Osteocyte (in vitro differentiated cells): ENCODE data around the gene FAM186B. TPM values are rescaled to one million over a fixed set of nuclear protein-coding genes. Genes with fewer than 3 reads are reported as not detected.

Experiments used
- DNase-seq: peaks from one replicate; pipeline ENCODE4 v3.0.0; 2021; ENCODE audit warnings: mixed read lengths; ENCODE audit not compliant: unreplicated experiment; ENCODE audit errors: extremely low spot score
- H3K27ac Mint-ChIP-seq: one replicate; pipeline ENCODE4 v1.8.0; 2021; ENCODE audit warnings: mild to moderate bottlenecking, mixed read lengths; ENCODE audit not compliant: unreplicated experiment
- H3K27me3 Mint-ChIP-seq: one replicate; pipeline ENCODE4 v1.8.0; 2021; ENCODE audit warnings: mixed read lengths; ENCODE audit not compliant: unreplicated experiment
- H3K36me3 Mint-ChIP-seq: one replicate; pipeline ENCODE4 v1.8.0; 2021; ENCODE audit warnings: mixed read lengths; ENCODE audit not compliant: unreplicated experiment
- H3K4me1 Mint-ChIP-seq: one replicate; pipeline ENCODE4 v1.8.0; 2021; ENCODE audit warnings: mixed read lengths; ENCODE audit not compliant: unreplicated experiment
- H3K4me3 Mint-ChIP-seq: one replicate; pipeline ENCODE4 v1.8.0; 2021; ENCODE audit warnings: mild to moderate bottlenecking, moderate library complexity, mixed read lengths; ENCODE audit not compliant: unreplicated experiment
- H3K9me3 Mint-ChIP-seq: one replicate; pipeline ENCODE4 v1.8.0; 2021; ENCODE audit warnings: mixed read lengths; ENCODE audit not compliant: unreplicated experiment
- CTCF ChIP-seq: fragments of 200-600 bp; sonication (generic); IDR thresholded peaks from 2 replicates; pipeline ENCODE4 v1.5.0; 2021; ENCODE audit warnings: antibody characterized with exemption, mild to moderate bottlenecking, moderate library complexity
- total RNA-seq: library from RNA; stranded (reverse); gene quantifications from 2 replicates; pipeline ENCODE4 v1.2.1, GENCODE V29; 2021

FAM186B gene
- total RNA-seq, 1 donor from 2014 or later = 0.30 TPM

- Mint-ChIP-seq H3K27me3 (peaks cover 5% of the 10 kb centered on the region), H3K36me3 (peaks cover 16% of the 10 kb centered on the region), H3K27ac (no peak overlapping the region), H3K9me3 (no peaks in the 10 kb centered on the region), H3K4me1 (peaks cover 2% of the 10 kb centered on the region), H3K4me3 (no peak overlapping the region)
- no peak for TF ChIP-seq CTCF
- DNase-seq = no peak
Measured at GRCh38 chr12:49554266-49554665, 51.2 kb downstream of the FAM186B start.

- H3K27me3 Mint-ChIP-seq = peaks cover 5% of the 10 kb centered on the region
- H3K9me3 Mint-ChIP-seq = no peaks in the 10 kb centered on the region
- H3K36me3 Mint-ChIP-seq = peaks cover 11% of the 10 kb centered on the region
- no peak overlapping the region for H3K4me3 Mint-ChIP-seq
- no peak overlapping the region for H3K27ac Mint-ChIP-seq
- H3K4me1 Mint-ChIP-seq = peaks cover 2% of the 10 kb centered on the region
- no peak for DNase-seq
- TF ChIP-seq CTCF = peak; percentile 40
Measured at GRCh38 chr12:49553512-49554088, 51.8 kb downstream of the FAM186B start.

- no peak overlapping the region for H3K27ac Mint-ChIP-seq
- no peaks in the 10 kb centered on the region for H3K9me3 Mint-ChIP-seq
- peaks cover 2% of the 10 kb centered on the region for H3K4me1 Mint-ChIP-seq
- peaks cover 7% of the 10 kb centered on the region for H3K36me3 Mint-ChIP-seq
- peaks cover 5% of the 10 kb centered on the region for H3K27me3 Mint-ChIP-seq
- DNase-seq = no peak
- no peak for TF ChIP-seq CTCF
- H3K4me3 Mint-ChIP-seq = no peak overlapping the region
Measured at GRCh38 chr12:49552899-49553298, 52.5 kb downstream of the FAM186B start.

GRCh38 chr12:49552425-49552824, 53.0 kb downstream of the FAM186B start:
- Mint-ChIP-seq H3K4me3 (no peak overlapping the region), H3K4me1 (peaks cover 2% of the 10 kb centered on the region), H3K36me3 (peaks cover 7% of the 10 kb centered on the region), H3K9me3 (no peaks in the 10 kb centered on the region), H3K27ac (no peak overlapping the region), H3K27me3 (peaks cover 6% of the 10 kb centered on the region)
- TF ChIP-seq CTCF = no peak
- DNase-seq = no peak

- no peak for TF ChIP-seq CTCF
- Mint-ChIP-seq H3K4me1 (peaks cover 2% of the 10 kb centered on the region), H3K27me3 (peaks cover 9% of the 10 kb centered on the region), H3K4me3 (no peak overlapping the region), H3K9me3 (no peaks in the 10 kb centered on the region), H3K27ac (no peak overlapping the region), H3K36me3 (peaks cover 7% of the 10 kb centered on the region)
- DNase-seq = no peak
Measured at GRCh38 chr12:49552014-49552413, 53.4 kb downstream of the FAM186B start.
